Measurements from ENCODE around the gene IYD.

Gene IYD

GRCh38 chr6:150395388-150396009 is 26.7 kb downstream of the IYD start:
- no peak for DNase-seq

- no peak for DNase-seq
Measured at GRCh38 chr6:150403458-150404246, 34.8 kb downstream of the IYD start.

GRCh38 chr6:150406948-150407347 is 38.1 kb downstream of the IYD start:
- DNase-seq, result no peak

GRCh38 chr6:150408842-150409241 is 40.0 kb downstream of the IYD start:
- DNase-seq, result no peak

- DNase-seq, result peak in 1 of 2 donors; percentile 17
Measured at GRCh38 chr6:150409576-150410066, 40.8 kb downstream of the IYD start.

- no peak for DNase-seq
Measured at GRCh38 chr6:150410399-150410798, 41.6 kb downstream of the IYD start.

- DNase-seq, result no peak
Measured at GRCh38 chr6:150410906-150411305, 42.1 kb downstream of the IYD start.

GRCh38 chr6:150412221-150412620 is 43.4 kb downstream of the IYD start:
- DNase-seq, result no peak

- DNase-seq, result no peak
Measured at GRCh38 chr6:150413198-150413597, 44.4 kb downstream of the IYD start.

GRCh38 chr6:150413781-150414281 is 45.0 kb downstream of the IYD start:
- no peak for DNase-seq

GRCh38 chr6:150416128-150416527 is 47.3 kb downstream of the IYD start:
- DNase-seq, result no peak

- no peak for DNase-seq
Measured at GRCh38 chr6:150417250-150417649, 48.4 kb downstream of the IYD start.

GRCh38 chr6:150417899-150418826 is 49.4 kb downstream of the IYD start:
- DNase-seq, result peak in 1 of 2 donors; percentile 42

- peak in 1 of 2 donors; percentile 37 for DNase-seq
Measured at GRCh38 chr6:150418827-150419594, 50.2 kb downstream of the IYD start.

GRCh38 chr6:150420428-150420827 is 51.6 kb downstream of the IYD start:
- DNase-seq, result no peak

- DNase-seq, result no peak
Measured at GRCh38 chr6:150420926-150421325, 52.1 kb downstream of the IYD start.

- no peak for DNase-seq
Measured at GRCh38 chr6:150425508-150425907, 56.7 kb downstream of the IYD start.

- no peak for DNase-seq
Measured at GRCh38 chr6:150426198-150426597, 57.4 kb downstream of the IYD start.

- DNase-seq, result no peak
Measured at GRCh38 chr6:150427037-150427602, 58.3 kb downstream of the IYD start.

- DNase-seq, result no peak
Measured at GRCh38 chr6:150427843-150428242, 59.0 kb downstream of the IYD start.

- DNase-seq, result no peak
Measured at GRCh38 chr6:150430815-150431214, 62.0 kb downstream of the IYD start.

GRCh38 chr6:150435360-150435759 is 66.5 kb downstream of the IYD start:
- DNase-seq, result no peak

Measured in bone marrow (tissue), 2 donors.